ENCODE data around the gene REXO1. TPM values are rescaled to one million over a fixed set of nuclear protein-coding genes. Genes with fewer than 3 reads are reported as not detected.

The REXO1 gene
- total RNA-seq, 1 experiment from 2014 or later, result 43.0 TPM

GRCh38 chr19:1783354-1783753, 64.9 kb downstream of the REXO1 start:
- Histone ChIP-seq H3K36me3 (ENCODE audit: control insufficient read depth, insufficient read depth, low read length) (no peaks in the 10 kb centered on the region), H3K9me3 (peaks cover 5% of the 10 kb centered on the region; the same call in 1 of the 2 replicates), H3K4me1 (no peaks in the 10 kb centered on the region), H3K27me3 (replicated peaks; ENCODE audit: control insufficient read depth, insufficient read depth, low read length) (no peaks in the 10 kb centered on the region), H3K4me3 (ENCODE audit: low read depth, low read length) (no peak overlapping the region)
- ChIA-PET POLR2A (no interaction called here), CTCF (interaction anchor here (0.6 to 1.7 kb wide), 3 partner anchors 9 to 111 kb away, joined by 3 to 4 read pairs (median 3); no protein-coding TSS in a partner anchor)
- no peak overlapping the region for H3K4me3 Mint-ChIP-seq (ENCODE audit: unreplicated experiment)
- H3K27ac Mint-ChIP-seq (ENCODE audit: unreplicated experiment), result no peak overlapping the region
- peaks cover 5% of the 10 kb centered on the region for H3K36me3 Mint-ChIP-seq (ENCODE audit: insufficient read depth, unreplicated experiment)
- H3K27me3 Mint-ChIP-seq (ENCODE audit: insufficient read depth, unreplicated experiment), result peaks cover 4% of the 10 kb centered on the region
- no peaks in the 10 kb centered on the region for H3K4me1 Mint-ChIP-seq (ENCODE audit: low read depth, unreplicated experiment)
- no peak for TF ChIP-seq CTCF (IDR thresholded peaks at IDR 0.05; ENCODE audit: insufficient read depth in 1 of 2, low read depth in 1 of 2, low read length in 1 of 2, severe bottlenecking in 1 of 2, unreplicated experiment in 1 of 2)
- BruUV-seq (replicated peaks), result no TSS peak
- DNase-seq, result no peak
- H3K9me3 Mint-ChIP-seq (ENCODE audit: unreplicated experiment), result no peaks in the 10 kb centered on the region
- intact Hi-C loops (cut with micrococcal nuclease; ENCODE audit: unreplicated experiment), result no loop called here

- TF ChIP-seq CTCF (IDR thresholded peaks at IDR 0.05; ENCODE audit: insufficient read depth in 1 of 2, low read depth in 1 of 2, low read length in 1 of 2, severe bottlenecking in 1 of 2, unreplicated experiment in 1 of 2), result no peak
- no peaks in the 10 kb centered on the region for H3K4me1 Mint-ChIP-seq (ENCODE audit: low read depth, unreplicated experiment)
- POLR2A ChIA-PET, result no interaction called here
- no peaks in the 10 kb centered on the region for H3K9me3 Mint-ChIP-seq (ENCODE audit: unreplicated experiment)
- intact Hi-C loops (cut with micrococcal nuclease; ENCODE audit: unreplicated experiment), result no loop called here
- H3K9me3 ChIP-seq, result peaks cover 5% of the 10 kb centered on the region; the same call in 1 of the 2 replicates
- H3K36me3 Mint-ChIP-seq (ENCODE audit: insufficient read depth, unreplicated experiment), result peaks cover 5% of the 10 kb centered on the region
- no peak for DNase-seq
- H3K4me3 Mint-ChIP-seq (ENCODE audit: unreplicated experiment), result no peak overlapping the region
- no peaks in the 10 kb centered on the region for H3K36me3 ChIP-seq (ENCODE audit: control insufficient read depth, insufficient read depth, low read length)
- no peak overlapping the region for H3K27ac Mint-ChIP-seq (ENCODE audit: unreplicated experiment)
- H3K4me1 ChIP-seq, result no peaks in the 10 kb centered on the region
- H3K27me3 Mint-ChIP-seq (ENCODE audit: insufficient read depth, unreplicated experiment), result peaks cover 5% of the 10 kb centered on the region
- H3K27me3 ChIP-seq (replicated peaks; ENCODE audit: control insufficient read depth, insufficient read depth, low read length), result no peaks in the 10 kb centered on the region
- BruUV-seq (replicated peaks), result no TSS peak
- CTCF ChIA-PET, result interaction anchor here (0.6 to 1.7 kb wide), 4 partner anchors 10 to 110 kb away, joined by 3 to 7 read pairs (median 4); no protein-coding TSS in a partner anchor
- no peak overlapping the region for H3K4me3 ChIP-seq (ENCODE audit: low read depth, low read length)
Measured at GRCh38 chr19:1782521-1782920, 65.8 kb downstream of the REXO1 start.

GRCh38 chr19:1780272-1780958, 67.9 kb downstream of the REXO1 start:
- POLR2A ChIA-PET, result interaction anchor here (0.5 kb wide), 1 partner anchor 141 kb away, joined by 7 read pairs; no protein-coding TSS in a partner anchor
- H3K4me1 Mint-ChIP-seq (ENCODE audit: low read depth, unreplicated experiment), result no peaks in the 10 kb centered on the region
- intact Hi-C loops (cut with micrococcal nuclease; ENCODE audit: unreplicated experiment), result no loop called here
- H3K9me3 ChIP-seq, result peaks cover 5% of the 10 kb centered on the region; the same call in 1 of the 2 replicates
- H3K9me3 Mint-ChIP-seq (ENCODE audit: unreplicated experiment), result no peaks in the 10 kb centered on the region
- DNase-seq, result no peak
- H3K4me3 Mint-ChIP-seq (ENCODE audit: unreplicated experiment), result no peak overlapping the region
- CTCF ChIA-PET, result interaction anchor here (0.6 to 1.6 kb wide), 6 partner anchors 20 to 234 kb away, joined by 3 to 6 read pairs (median 4); no protein-coding TSS in a partner anchor
- H3K27ac Mint-ChIP-seq (ENCODE audit: unreplicated experiment), result no peak overlapping the region
- no peaks in the 10 kb centered on the region for H3K27me3 ChIP-seq (replicated peaks; ENCODE audit: control insufficient read depth, insufficient read depth, low read length)
- BruUV-seq (replicated peaks), result no TSS peak
- H3K4me1 ChIP-seq, result no peaks in the 10 kb centered on the region
- H3K36me3 Mint-ChIP-seq (ENCODE audit: insufficient read depth, unreplicated experiment), result peaks cover 5% of the 10 kb centered on the region
- peak in 1 of 2 experiments; percentile 26 for TF ChIP-seq CTCF (IDR thresholded peaks at IDR 0.05; ENCODE audit: insufficient read depth in 1 of 2, low read depth in 1 of 2, low read length in 1 of 2, severe bottlenecking in 1 of 2, unreplicated experiment in 1 of 2)
- no peak overlapping the region for H3K4me3 ChIP-seq (ENCODE audit: low read depth, low read length)
- H3K27me3 Mint-ChIP-seq (ENCODE audit: insufficient read depth, unreplicated experiment), result peaks cover 7% of the 10 kb centered on the region
- no peaks in the 10 kb centered on the region for H3K36me3 ChIP-seq (ENCODE audit: control insufficient read depth, insufficient read depth, low read length)
